H1 (cell line): ENCODE measurements around the gene MICALL1. TPM values are rescaled to one million over a fixed set of nuclear protein-coding genes. Genes with fewer than 3 reads are reported as not detected.

Experiments used
- CTCF ChIA-PET: fragments of 300-600 bp; sonication (Branson Sonifier 250); formaldehyde crosslinking; loops from one replicate; lab custom pipeline; 2021; ENCODE audit not compliant: partially characterized antibody; lab: Charles Lee
- POLR2A ChIA-PET: fragments of 300-600 bp; sonication (Branson Sonifier 250); formaldehyde crosslinking; loops from one replicate; lab custom pipeline; 2021; ENCODE audit warnings: inconsistent platforms; ENCODE audit not compliant: partially characterized antibody; lab: Charles Lee
- DNase-seq, 2 experiments: peaks; one replicate each; pipeline versions ENCODE4 v3.0.0 to v3.0.0-alpha.2; 2010 to 2022; ENCODE audit warnings: low spot score in 2 of 2, low read depth in 1 of 2, mixed read lengths in 1 of 2
- FAIRE-seq: peaks from 2 replicates; lab custom pipeline; 2011; peaks lifted over from hg19 to GRCh38; lab: Jason Lieb, UNC
- H2AFZ ChIP-seq: 2 replicates; pipeline ENCODE4 v1.8.1; 2012; ENCODE audit warnings: low read length, inconsistent platforms
- H2AK5ac ChIP-seq: 2 replicates; pipeline ENCODE4 v1.6.1; 2013; ENCODE audit warnings: low read depth, low read length
- H2BK120ac ChIP-seq: replicated peaks from 2 replicates; pipeline ENCODE3; 2013; ENCODE audit warnings: low read depth, low read length, inconsistent platforms
- H2BK12ac ChIP-seq: 2 replicates; pipeline ENCODE4 v1.6.1; 2013; ENCODE audit warnings: low read depth, low read length
- H2BK15ac ChIP-seq: 2 replicates; pipeline ENCODE4 v1.6.1; 2013; ENCODE audit warnings: low read length
- H2BK20ac ChIP-seq: 2 replicates; pipeline ENCODE4 v1.6.1; 2013; ENCODE audit warnings: low read length
- H2BK5ac ChIP-seq: 2 replicates; pipeline ENCODE4 v1.6.1; 2013; ENCODE audit warnings: low read depth, low read length
- H3K14ac ChIP-seq: 2 replicates; pipeline ENCODE4 v1.6.1; 2013; ENCODE audit warnings: inconsistent platforms; ENCODE audit not compliant: insufficient read length
- H3K18ac ChIP-seq: 2 replicates; pipeline ENCODE4 v1.6.1; 2013; ENCODE audit warnings: low read length; ENCODE audit errors: extremely low read depth
- H3K23ac ChIP-seq: 2 replicates; pipeline ENCODE4 v1.6.1; 2013; ENCODE audit warnings: inconsistent platforms; ENCODE audit not compliant: insufficient read length
- H3K23me2 ChIP-seq: 2 replicates; pipeline ENCODE4 v1.6.1; 2013; ENCODE audit warnings: low read depth, low read length
- H3K27ac ChIP-seq: 2 replicates; pipeline ENCODE4 v1.6.1; 2011; ENCODE audit warnings: low read depth, low read length, inconsistent platforms
- H3K27me3 ChIP-seq, 4 experiments: replicated peaks in 1 of 4; 1 replicate in 1 of 4; 2 replicates in 3 of 4; pipeline versions ENCODE4 v1.6.1 to v1.8.1; 2011 to 2013; ENCODE audit warnings: low read length in 3 of 4, mild to moderate bottlenecking in 3 of 4, inconsistent platforms in 2 of 4, mixed read lengths in 2 of 4, moderate library complexity in 1 of 4; ENCODE audit not compliant: control insufficient read depth in 3 of 4, insufficient read depth in 3 of 4; ENCODE audit errors: extremely low read depth in 1 of 4
- H3K36me3 ChIP-seq, 4 experiments: 2 replicates each; pipeline versions ENCODE4 v1.6.1 to v1.8.1; 2011 to 2013; ENCODE audit warnings: mild to moderate bottlenecking in 4 of 4, low read length in 3 of 4, moderate library complexity in 2 of 4, control low read depth in 1 of 4, inconsistent platforms in 1 of 4; ENCODE audit not compliant: insufficient read depth in 4 of 4, control insufficient read depth in 2 of 4
- H3K4ac ChIP-seq: replicated peaks from 2 replicates; pipeline ENCODE3; 2013; ENCODE audit warnings: low read length, low read depth, mixed read lengths, inconsistent platforms; ENCODE audit not compliant: insufficient read length
- H3K4me1 ChIP-seq, 4 experiments: replicated peaks in 1 of 4; 1 replicate in 1 of 4; 2 replicates in 3 of 4; pipeline versions ENCODE4 v1.6.1 to v1.8.1; 2011 to 2013; ENCODE audit warnings: low read length in 3 of 4, inconsistent platforms in 2 of 4, mixed read lengths in 1 of 4; ENCODE audit not compliant: insufficient read depth in 4 of 4, control insufficient read depth in 3 of 4
- H3K4me2 ChIP-seq, 2 experiments: 2 replicates each; pipeline versions ENCODE4 v1.6.1 to v1.8.1; 2011 to 2013; ENCODE audit warnings: low read depth in 2 of 2, low read length in 2 of 2, control low read depth in 1 of 2, inconsistent platforms in 1 of 2, mild to moderate bottlenecking in 1 of 2; ENCODE audit not compliant: insufficient read depth in 1 of 2
- H3K4me3 ChIP-seq, 4 experiments: fragments of 200-600, 300-600 bp in 1 of 4; sonication (generic), shearing (Covaris generic), sonication (Bioruptor Twin) in 1 of 4; 2 replicates each; pipeline versions ENCODE4 v1.5.1 to v1.8.1; 2011 to 2016; ENCODE audit warnings: low read length in 4 of 4, low read depth in 3 of 4, control low read depth in 2 of 4, inconsistent platforms in 2 of 4, mild to moderate bottlenecking in 2 of 4, mixed read lengths in 1 of 4, moderate library complexity in 1 of 4; ENCODE audit not compliant: insufficient read depth in 2 of 4; ENCODE audit errors: extremely low read depth in 1 of 4
- H3K56ac ChIP-seq: replicated peaks from 2 replicates; pipeline ENCODE3; 2013; ENCODE audit warnings: low read depth, mild to moderate bottlenecking, mixed read lengths, low read length, inconsistent platforms; ENCODE audit not compliant: insufficient read length
- H3K79me1 ChIP-seq: 2 replicates; pipeline ENCODE4 v1.6.1; 2013; ENCODE audit warnings: low read depth, low read length, control low read depth
- H3K79me2 ChIP-seq, 2 experiments: 2 replicates each; pipeline versions ENCODE4 v1.6.1 to v1.8.1; 2012 to 2013; ENCODE audit warnings: low read length in 2 of 2, mild to moderate bottlenecking in 2 of 2, inconsistent platforms in 1 of 2; ENCODE audit not compliant: insufficient read depth in 2 of 2, control insufficient read depth in 1 of 2
- H3K9ac ChIP-seq, 4 experiments: replicated peaks in 1 of 4; 1 replicate in 1 of 4; 2 replicates in 3 of 4; pipeline versions ENCODE4 v1.6.1 to v1.8.1; 2011 to 2013; ENCODE audit warnings: low read depth in 3 of 4, low read length in 3 of 4, control low read depth in 2 of 4, mild to moderate bottlenecking in 2 of 4, moderate library complexity in 2 of 4, inconsistent platforms in 1 of 4; ENCODE audit errors: extremely low read depth in 1 of 4
- H3K9me3 ChIP-seq, 2 experiments: 2 replicates each; pipeline versions ENCODE4 v1.6.1 to v1.8.1; 2012 to 2013; ENCODE audit warnings: mild to moderate bottlenecking in 2 of 2, moderate library complexity in 2 of 2, control low read depth in 1 of 2, inconsistent platforms in 1 of 2, low read depth in 1 of 2, low read length in 1 of 2, mixed read lengths in 1 of 2; ENCODE audit not compliant: insufficient read depth in 2 of 2
- H4K20me1 ChIP-seq, 2 experiments: replicated peaks in 1 of 2; 2 replicates each; pipeline versions ENCODE3 to v1.8.1; 2011 to 2013; ENCODE audit warnings: inconsistent platforms in 2 of 2, low read length in 2 of 2, mild to moderate bottlenecking in 1 of 2; ENCODE audit not compliant: insufficient read depth in 2 of 2, control insufficient read depth in 1 of 2
- H4K5ac ChIP-seq: 2 replicates; pipeline ENCODE4 v1.6.1; 2013; ENCODE audit warnings: low read length, low read depth, mixed read lengths, inconsistent platforms; ENCODE audit not compliant: insufficient read length
- H4K8ac ChIP-seq: 2 replicates; pipeline ENCODE4 v1.8.0; 2013; ENCODE audit warnings: mild to moderate bottlenecking, moderate library complexity, low read length, inconsistent platforms; ENCODE audit not compliant: insufficient read depth; ENCODE audit errors: extremely low read depth
- H4K91ac ChIP-seq: replicated peaks from 2 replicates; pipeline ENCODE3; 2013; ENCODE audit warnings: low read length, mixed read lengths, inconsistent platforms; ENCODE audit not compliant: insufficient read length
- ATF2 ChIP-seq: IDR thresholded peaks from 2 replicates; pipeline ENCODE4 v1.6.1; 2012; ENCODE audit warnings: low read length, inconsistent platforms
- CHD1 ChIP-seq: IDR thresholded peaks from 2 replicates; pipeline ENCODE4 v1.6.1; 2012; ENCODE audit warnings: low read depth, low read length, improper control_type of control experiment
- GTF2F1 ChIP-seq: IDR thresholded peaks from 2 replicates; pipeline ENCODE4 v1.6.1; 2012; ENCODE audit warnings: low read depth, low read length, improper control_type of control experiment, borderline replicate concordance
- HDAC2 ChIP-seq, 2 experiments: fragments of 300-600 bp in 1 of 2; sonication (generic) in 1 of 2; IDR thresholded peaks; 2 replicates each; pipeline ENCODE4 v1.6.1; 2011 to 2012; ENCODE audit warnings: low read depth in 2 of 2, low read length in 2 of 2, mild to moderate bottlenecking in 2 of 2, moderate library complexity in 2 of 2, borderline replicate concordance in 1 of 2, inconsistent platforms in 1 of 2
- JUND ChIP-seq: IDR thresholded peaks from 2 replicates; pipeline ENCODE4 v1.6.1; 2011; ENCODE audit warnings: mild to moderate bottlenecking, improper control_type of control experiment, low read length
- KDM5A ChIP-seq: fragments of 200-600 bp; IDR thresholded peaks from 2 replicates; pipeline ENCODE4 v1.7.1; 2012; ENCODE audit warnings: mild to moderate bottlenecking, low read length, inconsistent platforms, mixed read lengths
- SAP30 ChIP-seq: fragments of 300-600 bp; sonication (generic); IDR thresholded peaks from 2 replicates; pipeline ENCODE4 v1.7.1; 2012; ENCODE audit warnings: low read length, moderate library complexity, mild to moderate bottlenecking, inconsistent platforms; ENCODE audit not compliant: insufficient read depth, insufficient replicate concordance
- TAF1 ChIP-seq: IDR thresholded peaks from 2 replicates; pipeline ENCODE4 v1.6.1; 2011; ENCODE audit warnings: mild to moderate bottlenecking, low read depth, low read length
- WGBS, 2 experiments: shearing (Covaris generic) in 1 of 2; methylation state at CpG; one replicate each; pipeline versions ENCODE4 v1.1.6 to v1.1.7; 2013 to 2015; ENCODE audit warnings: low lambda C conversion rate in 2 of 2, mixed read lengths in 2 of 2, inconsistent platforms in 1 of 2, low coverage in 1 of 2, missing lambda C conversion rate in 1 of 2; ENCODE audit not compliant: insufficient replicate concordance in 2 of 2, insufficient coverage in 1 of 2, insufficient read length in 1 of 2; ENCODE audit errors: extremely low coverage in 1 of 2, missing lambda C conversion rate in 1 of 2; 5-methylcytosine and 5-hydroxymethylcytosine counted together
- polyA plus RNA-seq, 7 experiments: library from polyadenylated mRNA; depleted of rRNA in 3 of 7; stranded (reverse) in 5 of 7; unstranded in 2 of 7; fragments of >200 nt in 5 of 7; fragments of 200-250 nt in 2 of 7; gene quantifications; 1 replicate in 5 of 7; 2 replicates in 1 of 7; 4 replicates in 1 of 7; pipeline versions ENCODE4 v1.2.1 to v1.2.3, GENCODE V29; 2011 to 2013; ENCODE audit warnings: missing spikeins in 2 of 7, mixed read lengths in 2 of 7
- total RNA-seq: library from RNA; stranded (reverse); fragmentation: NEBNext Ultra II Directional; extraction: Animal tissue kit (Norgen Biotek cat#: 25700); gene quantifications from 2 replicates; pipeline ENCODE4 v1.2.1, GENCODE V29; 2021

Gene MICALL1
- total and polyA plus RNA-seq, 2 of the 8 experiments (the other 6 are each of a cell fraction or from before 2014, with no cell fraction given) = 17.7 to 32.1 TPM

- H3K4me3 ChIP-seq = no peak overlapping the region
- 83% methylated on average over 14 of the region's 14 CpGs; no CpG with 5 or more reads in 1 of the 2 experiments for WGBS, 2 experiments
- H2BK12ac ChIP-seq = no peak overlapping the region
- peaks cover 2 to 3% of the 10 kb centered on the region in 2 experiments for H4K20me1 ChIP-seq
- CTCF ChIA-PET = interaction anchor here (0.7 to 5.3 kb wide), 11 partner anchors 8 to 93 kb away, joined by 3 to 48 read pairs (median 5); partner anchors contain the start of genes C22orf23 and POLR2F
- 0 out of 4 replicates have a peak, but pooled peaks cover 0 to 3% of the 10 kb centered on the region in 2 experiments for H3K79me2 ChIP-seq
- peaks cover 9% of the 10 kb centered on the region for H3K79me1 ChIP-seq
- no peak overlapping the region for H4K5ac ChIP-seq
- peaks cover 2% of the 10 kb centered on the region; the same call in 1 of the 2 replicates for H3K23me2 ChIP-seq
- H2BK15ac ChIP-seq = no peak overlapping the region
- H3K27me3 ChIP-seq = no peaks in the 10 kb centered on the region
- H3K23ac ChIP-seq = no peak overlapping the region
- H3K4me1 ChIP-seq = peaks cover 6 to 20% (median 11%) of the 10 kb centered on the region in 4 experiments
- H3K18ac ChIP-seq = no peak overlapping the region
- H2BK120ac ChIP-seq = no peak overlapping the region
- H2BK20ac ChIP-seq = no peak overlapping the region
- H3K9me3 ChIP-seq = no peaks in the 10 kb centered on the region
- H4K91ac ChIP-seq = no peak overlapping the region
- H3K9ac ChIP-seq = no peak overlapping the region
- no peak for FAIRE-seq
- H3K4me2 ChIP-seq = no peak overlapping the region; a peak in 1 of 4 replicates
- H3K27ac ChIP-seq = no peak overlapping the region
- peaks cover 4 to 22% (median 9%) of the 10 kb centered on the region in 4 experiments; a peak in 7 of 8 replicates for H3K36me3 ChIP-seq
- POLR2A ChIA-PET = interaction anchor here (0.7 to 2.6 kb wide), 5 partner anchors 12 to 69 kb away, joined by 3 to 9 read pairs (median 3); no protein-coding TSS in a partner anchor
- no peak overlapping the region for H2AK5ac ChIP-seq
- H3K56ac ChIP-seq = no peak overlapping the region
- H3K14ac ChIP-seq = no peak overlapping the region
- no peak overlapping the region for H2BK5ac ChIP-seq
- TF ChIP-seq JUND (no peak), HDAC2 (IDR thresholded peaks at IDR 0.05; ENCODE audit: borderline replicate concordance in 1 of 2, low read depth in 2 of 2, low read length in 2 of 2) (no peak), CHD1 (no peak), GTF2F1 (no peak), TAF1 (no peak), SAP30 (no peak), KDM5A (no peak), ATF2 (no peak)
- TF ChIP-seq, all 59 proteins: peak for 0
- Histone ChIP-seq H3K4ac (no peak overlapping the region), H4K8ac (no peak overlapping the region), H2AFZ (no peak overlapping the region)
- no peak for DNase-seq
Measured at GRCh38 chr22:37967637-37968451, 61.7 kb downstream of the MICALL1 start.
